ENCODE data around the gene USP31.

USP31 gene

GRCh38 chr16:23174622-23175021 is 25.4 kb upstream of the USP31 start:
- FAIRE-seq (no peak), DNase-seq (ENCODE audit: insufficient read length, low spot score) (no peak)
- TF ChIP-seq POLR2A (IDR thresholded peaks at IDR 0.05; ENCODE audit: low read depth, low read length) = no peak

DNA sequence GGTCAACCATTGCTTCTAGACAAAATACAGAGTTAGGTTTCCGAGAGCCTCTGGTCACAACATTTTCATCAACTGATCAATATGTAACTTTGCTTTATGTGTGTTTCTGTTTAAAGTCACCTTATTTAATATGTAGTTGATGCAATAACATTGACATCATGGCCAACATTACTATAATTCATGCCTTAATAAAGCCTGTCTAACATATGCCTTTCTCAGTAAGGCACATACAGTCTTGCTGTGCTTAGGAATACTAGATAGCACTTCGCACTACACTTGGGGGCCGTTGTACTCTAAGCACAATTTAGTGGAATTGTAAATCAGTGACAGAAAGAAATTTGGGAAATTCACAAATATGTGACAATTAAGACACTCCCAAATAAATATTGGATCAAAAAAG is 23.7 kb upstream of the USP31 start:
- FAIRE-seq (no peak), DNase-seq (ENCODE audit: insufficient read length, low spot score) (no peak)
- no peak for TF ChIP-seq POLR2A (IDR thresholded peaks at IDR 0.05; ENCODE audit: low read depth, low read length)

DNA sequence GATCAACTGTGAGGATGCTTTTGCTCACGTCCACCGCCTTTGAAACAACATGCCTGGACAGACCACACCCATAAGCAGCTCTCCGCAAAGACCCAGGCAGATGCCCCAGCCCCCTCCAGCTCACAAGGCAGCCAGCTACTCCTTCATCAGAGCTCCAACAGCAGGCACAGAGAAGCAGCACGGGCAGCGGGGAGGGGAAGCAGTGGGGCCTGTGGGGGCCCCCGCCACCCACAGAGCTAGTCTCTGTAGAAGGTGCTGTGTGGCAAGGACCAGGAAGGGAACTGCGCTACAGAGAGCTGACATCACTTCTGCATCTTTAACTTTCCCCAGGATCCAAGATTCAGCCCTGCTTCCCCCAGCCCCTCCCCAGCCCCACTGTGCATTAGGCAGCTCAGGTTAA is 23.3 kb upstream of the USP31 start:
- FAIRE-seq (no peak), DNase-seq (ENCODE audit: insufficient read length, low spot score) (no peak)
- no peak for TF ChIP-seq POLR2A (IDR thresholded peaks at IDR 0.05; ENCODE audit: low read depth, low read length)

DNA sequence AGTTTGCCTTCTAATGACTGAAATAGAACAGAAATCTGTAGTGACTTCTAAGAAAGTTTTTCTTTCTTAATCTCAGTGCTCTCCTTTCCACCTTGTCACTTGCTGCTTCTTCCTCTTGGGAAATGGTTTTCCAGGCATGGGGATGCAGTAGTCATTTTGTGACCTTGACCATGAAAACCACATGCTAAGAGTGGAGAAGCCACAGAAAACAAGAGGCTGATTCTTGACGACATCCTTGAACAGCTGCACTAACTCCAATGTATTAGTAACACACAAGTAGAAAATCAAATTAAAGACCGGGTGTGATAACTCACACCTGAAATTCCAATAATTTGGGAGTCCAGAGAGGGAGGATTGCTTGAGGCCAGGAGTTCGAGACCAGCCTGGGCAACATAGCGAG is 15.5 kb upstream of the USP31 start:
- FAIRE-seq = no peak
- no peak for DNase-seq (ENCODE audit: insufficient read length, low spot score)
- TF ChIP-seq POLR2A (IDR thresholded peaks at IDR 0.05; ENCODE audit: low read depth, low read length) = no peak

DNA sequence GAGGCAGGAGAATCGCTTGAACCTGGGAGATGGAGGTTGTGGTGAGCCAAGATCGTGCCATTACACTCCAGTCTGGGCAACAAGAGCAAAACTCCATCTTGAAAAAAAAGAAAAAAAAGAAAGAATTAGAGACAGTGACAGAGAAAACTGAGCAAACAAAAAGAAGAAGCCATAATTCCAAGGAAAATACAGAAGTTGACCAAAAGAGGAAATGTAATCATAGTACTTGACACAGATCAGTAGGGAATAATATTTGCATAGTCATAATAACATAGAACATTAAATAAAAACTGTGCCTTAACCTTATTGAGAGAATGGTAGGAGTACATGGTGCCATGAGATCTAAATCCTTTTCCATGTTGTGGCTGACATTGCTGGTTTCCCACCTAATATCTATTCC is 14.7 kb upstream of the USP31 start:
- no peak for TF ChIP-seq POLR2A (IDR thresholded peaks at IDR 0.05; ENCODE audit: low read depth, low read length)
- FAIRE-seq (no peak), DNase-seq (ENCODE audit: insufficient read length, low spot score) (no peak)

DNA sequence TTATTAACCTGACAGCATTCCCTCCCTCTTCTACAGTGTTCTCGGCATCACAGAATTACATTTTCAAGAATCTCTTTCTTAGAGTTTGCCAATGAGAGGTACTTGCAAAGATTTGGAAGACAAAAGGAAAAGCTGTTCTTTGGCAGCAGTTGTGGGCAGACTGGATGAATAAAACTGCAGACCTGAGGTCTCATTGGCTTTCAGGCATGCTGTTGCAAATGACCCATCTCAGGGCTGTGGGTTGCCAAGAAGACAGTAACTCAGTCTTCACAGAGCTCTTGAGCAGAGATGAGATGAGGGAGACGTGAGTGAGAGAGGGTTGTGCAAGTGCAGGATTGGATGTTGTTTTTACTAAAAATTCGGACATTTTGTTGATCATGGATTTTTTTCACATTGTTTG is 11.3 kb upstream of the USP31 start:
- FAIRE-seq = no peak
- TF ChIP-seq POLR2A (IDR thresholded peaks at IDR 0.05; ENCODE audit: low read depth, low read length) = no peak
- no peak for DNase-seq (ENCODE audit: insufficient read length, low spot score)

DNA sequence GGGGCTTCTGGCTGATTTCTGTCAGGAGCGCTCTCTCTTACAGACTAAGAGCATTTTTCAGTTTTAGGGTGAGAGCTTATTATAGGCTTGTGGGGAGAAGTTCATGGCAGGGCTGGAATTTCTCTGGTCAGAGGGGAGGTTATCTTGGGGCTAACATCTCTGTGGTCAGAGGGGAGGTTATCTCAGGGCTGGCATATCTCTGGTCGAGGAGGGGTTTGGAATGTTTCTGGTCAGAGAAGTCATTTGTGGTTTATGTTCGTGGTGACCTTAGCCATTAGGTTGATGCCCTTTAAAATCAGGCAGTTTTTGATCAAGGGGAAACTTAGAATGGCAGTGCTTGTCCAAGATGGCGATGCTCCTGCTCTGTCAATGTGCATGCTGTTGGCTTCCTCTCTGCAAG is 10.8 kb upstream of the USP31 start:
- no peak for TF ChIP-seq POLR2A (IDR thresholded peaks at IDR 0.05; ENCODE audit: low read depth, low read length)
- FAIRE-seq = no peak
- DNase-seq (ENCODE audit: insufficient read length, low spot score) = no peak

DNA sequence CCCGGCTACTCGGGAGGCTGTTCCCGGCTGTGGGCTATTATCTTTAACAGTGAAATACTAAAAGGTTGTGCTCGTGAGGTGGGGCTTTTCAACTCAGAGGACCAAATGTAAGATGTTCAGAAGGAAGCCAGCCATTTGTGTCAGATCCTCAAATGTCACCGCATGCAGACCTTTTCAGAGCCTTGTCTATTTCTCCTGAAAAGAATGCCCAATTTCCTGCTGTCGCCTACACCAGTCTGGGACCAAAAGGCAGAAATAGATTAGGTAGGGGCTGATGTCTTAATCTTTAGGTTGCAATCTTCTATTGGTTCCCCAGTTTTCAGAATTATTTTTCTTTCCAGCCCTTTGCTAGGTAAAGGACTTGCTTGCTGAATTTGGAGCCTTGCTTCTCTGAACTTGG is 8.9 kb upstream of the USP31 start:
- TF ChIP-seq POLR2A (IDR thresholded peaks at IDR 0.05; ENCODE audit: low read depth, low read length) = no peak
- no peak for FAIRE-seq
- DNase-seq (ENCODE audit: insufficient read length, low spot score) = no peak

DNA sequence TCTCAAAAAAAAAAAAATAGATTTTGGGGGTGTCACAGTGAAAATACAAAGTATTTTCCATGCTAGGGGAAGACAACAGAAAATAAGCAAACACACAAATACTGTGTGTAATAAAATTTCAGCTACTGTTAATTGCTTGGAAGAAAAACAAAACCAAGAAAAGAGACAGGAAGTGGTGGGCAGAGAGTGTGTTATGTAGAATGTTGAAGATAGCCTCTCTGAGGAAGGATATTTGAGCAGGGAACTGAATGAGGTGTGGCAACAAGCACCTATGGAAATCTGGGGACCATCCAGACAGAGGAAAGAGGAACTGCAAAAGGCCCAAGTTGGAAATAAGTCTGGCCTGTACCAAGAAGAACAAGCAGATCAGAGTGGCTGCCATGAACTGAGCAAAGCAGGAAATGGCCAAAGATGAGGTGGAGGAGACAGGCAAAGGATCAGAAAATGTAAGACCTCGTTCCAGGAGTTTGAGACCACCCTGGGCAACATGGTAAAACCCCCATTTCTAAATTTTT is 7.8 kb upstream of the USP31 start:
- no peak for TF ChIP-seq POLR2A (IDR thresholded peaks at IDR 0.05; ENCODE audit: low read depth, low read length)
- FAIRE-seq = no peak
- DNase-seq (ENCODE audit: insufficient read length, low spot score) = no peak

DNA sequence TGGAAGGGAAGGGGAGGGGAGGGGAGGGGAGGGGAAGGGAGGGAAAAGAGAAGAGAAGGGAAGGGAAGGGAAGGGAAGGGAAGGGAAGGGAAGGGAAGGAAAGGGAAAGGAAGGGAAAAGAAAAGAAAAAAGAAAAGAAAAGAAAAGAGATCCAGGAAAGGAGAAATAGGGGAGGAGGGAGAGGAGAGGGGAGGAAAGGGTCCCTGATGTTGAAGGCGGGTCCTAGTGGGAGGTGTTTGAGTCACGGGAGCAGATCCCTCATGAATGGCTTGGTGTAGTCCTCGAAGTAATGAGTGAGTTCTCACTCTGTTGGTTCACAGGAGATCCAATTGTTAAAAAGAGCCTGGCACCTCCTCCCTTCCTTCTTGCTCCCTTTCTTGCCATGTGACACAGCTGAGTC is 6.9 kb upstream of the USP31 start:
- FAIRE-seq (no peak), DNase-seq (ENCODE audit: insufficient read length, low spot score) (no peak)
- TF ChIP-seq POLR2A (IDR thresholded peaks at IDR 0.05; ENCODE audit: low read depth, low read length) = no peak

GRCh38 chr16:23155445-23156049 is 6.3 kb upstream of the USP31 start:
- TF ChIP-seq POLR2A (IDR thresholded peaks at IDR 0.05; ENCODE audit: low read depth, low read length) = no peak
- FAIRE-seq (no peak), DNase-seq (ENCODE audit: insufficient read length, low spot score) (no peak)

- no peak for TF ChIP-seq POLR2A (IDR thresholded peaks at IDR 0.05; ENCODE audit: low read depth, low read length)
- DNase-seq (ENCODE audit: insufficient read length, low spot score) = no peak
- no peak for FAIRE-seq
Measured at GRCh38 chr16:23152386-23153178, 3.3 kb upstream of the USP31 start.

DNA sequence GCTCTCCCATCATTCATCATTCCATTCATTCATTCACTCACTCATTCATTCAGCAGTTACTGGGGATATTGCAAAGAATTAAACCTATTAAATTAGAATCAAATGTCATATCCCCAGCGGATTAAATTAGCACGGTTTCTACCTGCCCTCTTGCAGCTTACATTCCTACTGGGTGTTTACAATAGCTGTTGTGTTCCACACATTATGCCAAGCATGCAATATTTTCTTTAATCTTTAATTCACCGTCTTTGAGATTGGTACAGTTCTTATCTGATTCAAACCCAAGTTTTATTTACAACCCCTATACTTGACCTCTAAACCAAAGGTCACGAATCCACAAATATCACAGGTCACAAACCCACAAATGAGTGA is 727 bp upstream of the USP31 start:
- DNase-seq (ENCODE audit: insufficient read length, low spot score) (no peak), FAIRE-seq (no peak)
- TF ChIP-seq POLR2A (IDR thresholded peaks at IDR 0.05; ENCODE audit: low read depth, low read length) = no peak

- FAIRE-seq = no peak
- no peak for DNase-seq (ENCODE audit: insufficient read length, low spot score)
- 0 out of 2 replicates have a peak, but pooled peaks have one; percentile 15 for TF ChIP-seq POLR2A (IDR thresholded peaks at IDR 0.05; ENCODE audit: low read depth, low read length)
Measured at GRCh38 chr16:23148513-23149266, 562 bp downstream of the USP31 start.

Data from H54 (cell line).